ENCODE results near the gene LCE4A.
A peak's percentile ranks its signal among the peaks of the same experiment; 100 is the strongest.

LCE4A gene

GRCh38 chr1:152718238-152718637 is 10.3 kb downstream of the LCE4A start:
- no peak for TF ChIP-seq JUND (IDR thresholded peaks at IDR 0.05; ENCODE audit: low read depth)
- no peak for DNase-seq (ENCODE audit: low read depth in 1 of 2, low spot score in 1 of 2)
- in situ Hi-C loops (cut with HindIII; ENCODE audit: low pct_unique_long_range_greater_than_20kb, low sequenced_read_pairs): no loop called here

GRCh38 chr1:152725261-152725660 is 17.3 kb downstream of the LCE4A start:
- in situ Hi-C loops (cut with HindIII; ENCODE audit: low pct_unique_long_range_greater_than_20kb, low sequenced_read_pairs): no loop called here
- no peak for DNase-seq (ENCODE audit: low read depth in 1 of 2, low spot score in 1 of 2)

GRCh38 chr1:152728986-152729385 is 21.0 kb downstream of the LCE4A start:
- TF ChIP-seq JUND (IDR thresholded peaks at IDR 0.05; ENCODE audit: low read depth): no peak
- no peak for DNase-seq (ENCODE audit: low read depth in 1 of 2, low spot score in 1 of 2)
- in situ Hi-C loops (cut with HindIII; ENCODE audit: low pct_unique_long_range_greater_than_20kb, low sequenced_read_pairs): no loop called here

More at GRCh38 chr1:152725261-152725660, 17.3 kb downstream of the LCE4A start:
- no peak for TF ChIP-seq JUND (IDR thresholded peaks at IDR 0.05; ENCODE audit: low read depth)

- TF ChIP-seq JUND (IDR thresholded peaks at IDR 0.05; ENCODE audit: low read depth): no peak
- in situ Hi-C loops (cut with HindIII; ENCODE audit: low pct_unique_long_range_greater_than_20kb, low sequenced_read_pairs): no loop called here
- DNase-seq (ENCODE audit: low read depth in 1 of 2, low spot score in 1 of 2): peak in 1 of 2 experiments; percentile 66
Observed at GRCh38 chr1:152735648-152736047, 27.7 kb downstream of the LCE4A start.

DNA sequence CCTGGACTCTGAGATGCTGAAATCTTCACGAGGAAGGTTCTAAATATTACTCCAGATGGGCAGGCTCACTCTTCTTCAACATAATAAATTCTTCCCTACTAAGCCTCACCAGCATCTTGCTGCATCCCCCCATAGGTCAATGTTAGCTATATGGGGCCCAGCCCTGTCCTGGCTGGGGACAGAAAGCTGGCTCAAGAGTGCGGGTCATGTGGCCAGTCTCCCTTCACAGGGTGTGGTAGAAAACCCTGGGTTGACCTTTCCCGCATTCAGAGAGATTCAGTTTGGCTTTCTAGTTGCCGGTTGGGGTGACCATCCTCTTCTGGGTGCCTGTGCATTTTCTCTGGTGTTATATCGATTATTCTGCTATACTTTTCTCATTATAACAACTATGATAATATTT is 30.0 kb downstream of the LCE4A start:
- in situ Hi-C loops (cut with HindIII; ENCODE audit: low pct_unique_long_range_greater_than_20kb, low sequenced_read_pairs): no loop called here
- TF ChIP-seq JUND (IDR thresholded peaks at IDR 0.05; ENCODE audit: low read depth): no peak
- no peak for DNase-seq (ENCODE audit: low read depth in 1 of 2, low spot score in 1 of 2)

- no peak for TF ChIP-seq JUND (IDR thresholded peaks at IDR 0.05; ENCODE audit: low read depth)
- DNase-seq (ENCODE audit: low read depth in 1 of 2, low spot score in 1 of 2): no peak
- in situ Hi-C loops (cut with HindIII; ENCODE audit: low pct_unique_long_range_greater_than_20kb, low sequenced_read_pairs): no loop called here
Observed at GRCh38 chr1:152739841-152740240, 31.9 kb downstream of the LCE4A start.

DNA sequence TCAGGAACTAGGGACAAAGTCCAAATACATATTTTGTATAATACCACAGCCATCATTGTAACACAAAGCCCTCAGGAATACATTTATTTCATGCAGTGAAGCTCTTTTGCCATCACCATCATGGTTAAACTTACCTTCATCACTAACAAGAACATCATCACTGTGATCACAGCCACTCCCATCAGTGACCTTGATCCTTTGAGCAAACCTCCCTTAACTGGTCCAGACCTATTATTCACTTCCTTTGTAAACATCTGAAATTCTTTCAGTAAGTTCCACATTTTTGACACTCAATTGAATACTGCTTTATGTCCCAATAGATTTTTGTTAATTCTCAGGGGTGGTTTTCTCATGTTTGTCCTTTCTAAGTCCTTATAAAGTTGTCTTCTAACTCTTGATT is 33.7 kb downstream of the LCE4A start:
- TF ChIP-seq JUND (IDR thresholded peaks at IDR 0.05; ENCODE audit: low read depth): no peak
- no peak for DNase-seq (ENCODE audit: low read depth in 1 of 2, low spot score in 1 of 2)
- in situ Hi-C loops (cut with HindIII; ENCODE audit: low pct_unique_long_range_greater_than_20kb, low sequenced_read_pairs): no loop called here

DNA sequence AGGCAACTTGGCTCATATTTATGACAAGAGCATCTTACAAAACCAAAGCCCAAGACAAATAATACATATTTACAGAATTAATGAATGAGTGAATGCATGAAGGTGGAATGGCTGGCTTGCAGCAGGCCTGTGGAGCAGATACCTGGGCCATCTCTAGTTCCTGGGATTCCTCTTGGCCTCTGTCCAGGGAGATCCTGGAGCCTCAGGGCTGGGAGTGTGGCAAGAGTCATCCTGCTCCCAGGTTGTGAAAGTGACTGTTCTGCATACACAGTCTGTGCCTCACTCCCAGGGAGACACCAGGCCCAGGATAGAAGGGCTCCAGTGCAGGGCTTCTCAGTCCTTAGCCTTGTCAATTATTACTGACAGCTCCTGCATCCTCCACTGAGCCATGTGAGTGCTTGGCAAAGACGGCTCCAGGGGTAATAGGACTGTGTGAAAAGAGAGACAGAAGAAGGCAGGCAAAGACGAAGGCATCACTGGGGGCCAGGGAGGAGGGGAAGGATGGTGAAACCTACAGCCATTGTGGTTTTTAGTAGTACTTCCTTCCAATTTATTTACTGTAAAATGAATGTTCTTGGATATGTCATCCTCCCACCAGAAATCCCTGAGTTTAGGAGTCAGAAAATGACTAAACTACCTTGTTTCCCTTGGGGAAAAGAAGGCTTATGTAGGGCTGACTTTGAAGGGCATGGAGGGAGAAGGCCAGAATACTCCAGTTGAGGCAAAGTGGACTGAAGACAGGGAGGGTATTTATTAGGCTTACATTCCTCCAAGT is 35.6 kb downstream of the LCE4A start:
- no peak for TF ChIP-seq JUND (IDR thresholded peaks at IDR 0.05; ENCODE audit: low read depth)
- in situ Hi-C loops (cut with HindIII; ENCODE audit: low pct_unique_long_range_greater_than_20kb, low sequenced_read_pairs): no loop called here
- peak in 1 of 2 experiments; percentile 98 for DNase-seq (ENCODE audit: low read depth in 1 of 2, low spot score in 1 of 2)

- in situ Hi-C loops (cut with HindIII; ENCODE audit: low pct_unique_long_range_greater_than_20kb, low sequenced_read_pairs): no loop called here
- no peak for TF ChIP-seq JUND (IDR thresholded peaks at IDR 0.05; ENCODE audit: low read depth)
- DNase-seq (ENCODE audit: low read depth in 1 of 2, low spot score in 1 of 2): peak in 1 of 2 experiments; percentile 57
Observed at GRCh38 chr1:152745289-152745704, 37.3 kb downstream of the LCE4A start.

- in situ Hi-C loops (cut with HindIII; ENCODE audit: low pct_unique_long_range_greater_than_20kb, low sequenced_read_pairs): no loop called here
- no peak for TF ChIP-seq JUND (IDR thresholded peaks at IDR 0.05; ENCODE audit: low read depth)
- DNase-seq (ENCODE audit: low read depth in 1 of 2, low spot score in 1 of 2): no peak
Observed at GRCh38 chr1:152745765-152746444, 37.9 kb downstream of the LCE4A start.

- no peak for DNase-seq (ENCODE audit: low read depth in 1 of 2, low spot score in 1 of 2)
- in situ Hi-C loops (cut with HindIII; ENCODE audit: low pct_unique_long_range_greater_than_20kb, low sequenced_read_pairs): no loop called here
- no peak for TF ChIP-seq JUND (IDR thresholded peaks at IDR 0.05; ENCODE audit: low read depth)
Observed at GRCh38 chr1:152747831-152748230, 39.9 kb downstream of the LCE4A start.

- in situ Hi-C loops (cut with HindIII; ENCODE audit: low pct_unique_long_range_greater_than_20kb, low sequenced_read_pairs): no loop called here
- DNase-seq (ENCODE audit: low read depth in 1 of 2, low spot score in 1 of 2): no peak
- no peak for TF ChIP-seq JUND (IDR thresholded peaks at IDR 0.05; ENCODE audit: low read depth)
Observed at GRCh38 chr1:152752225-152752624, 44.3 kb downstream of the LCE4A start.

GRCh38 chr1:152753586-152753985 is 45.6 kb downstream of the LCE4A start:
- in situ Hi-C loops (cut with HindIII; ENCODE audit: low pct_unique_long_range_greater_than_20kb, low sequenced_read_pairs): no loop called here
- TF ChIP-seq JUND (IDR thresholded peaks at IDR 0.05; ENCODE audit: low read depth): no peak
- no peak for DNase-seq (ENCODE audit: low read depth in 1 of 2, low spot score in 1 of 2)
